ENCODE data around the gene TADA2A.
"Not testable (repeated sequence)": the region's sequence is repeated elsewhere in the genome, so short reads cannot be mapped to it uniquely, and the experiment has no call there.

The TADA2A gene

DNA sequence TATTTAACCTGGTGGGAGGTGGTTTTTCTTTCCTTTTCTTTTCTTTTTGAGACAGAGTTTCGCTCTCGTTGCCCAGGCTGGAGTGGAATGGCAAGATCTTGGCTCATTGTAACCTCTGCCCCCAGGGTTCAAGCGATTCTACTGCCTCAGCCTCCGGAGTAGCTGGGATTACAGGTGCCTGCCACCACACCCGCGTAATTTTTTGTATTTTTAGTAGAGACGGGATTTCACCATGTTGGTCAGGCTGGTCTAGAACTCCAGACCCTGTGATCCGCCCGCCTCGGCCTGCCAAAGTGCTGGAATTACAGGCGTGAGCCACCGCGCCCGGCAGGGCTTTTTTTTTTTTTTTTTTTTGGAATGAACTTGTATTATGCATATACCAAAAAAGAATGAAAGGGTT, 1.2 kb upstream of the TADA2A start:
- not testable (repeated sequence) for DNase-seq

GRCh38 chr17:37405955-37406634, 591 bp upstream of the TADA2A start:
- no peak for DNase-seq

DNA sequence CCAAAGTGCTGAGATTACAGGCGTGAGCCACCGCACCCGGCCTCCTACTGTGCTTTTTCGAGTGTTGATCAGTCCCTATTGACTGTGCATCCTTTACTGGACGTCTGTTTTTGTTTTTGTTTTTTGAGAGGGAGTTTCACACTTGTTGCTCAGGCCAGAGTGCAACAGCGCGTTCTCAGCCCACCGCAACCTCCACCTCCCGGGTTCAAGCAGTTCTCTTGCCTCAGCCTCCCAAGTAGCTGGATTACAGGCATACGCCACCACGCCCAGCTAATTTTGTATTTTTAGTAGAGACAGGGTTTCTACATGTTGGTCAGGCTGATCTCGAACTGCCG, 1.4 kb downstream of the TADA2A start:
- not testable (repeated sequence) for DNase-seq

DNA sequence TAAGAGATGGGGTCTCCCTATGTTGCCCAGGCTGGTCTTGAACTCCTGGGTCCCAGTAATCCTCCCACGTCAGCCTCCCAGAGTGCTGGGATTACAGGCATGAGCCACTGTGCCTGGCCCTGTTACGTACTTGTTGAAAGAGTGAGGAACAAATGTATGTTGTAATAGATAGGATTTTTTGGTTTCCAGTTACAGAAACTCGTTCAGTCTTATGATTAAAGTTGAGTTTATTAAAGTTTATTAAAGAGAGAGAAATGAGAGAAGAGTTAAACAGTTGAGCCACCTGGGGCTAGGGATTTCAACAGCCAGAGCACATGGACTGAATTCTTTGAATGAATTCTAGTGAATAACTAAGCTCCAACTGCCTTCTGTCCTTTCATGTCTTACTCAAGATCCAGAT, 3.7 kb downstream of the TADA2A start:
- DNase-seq: no peak

DNA sequence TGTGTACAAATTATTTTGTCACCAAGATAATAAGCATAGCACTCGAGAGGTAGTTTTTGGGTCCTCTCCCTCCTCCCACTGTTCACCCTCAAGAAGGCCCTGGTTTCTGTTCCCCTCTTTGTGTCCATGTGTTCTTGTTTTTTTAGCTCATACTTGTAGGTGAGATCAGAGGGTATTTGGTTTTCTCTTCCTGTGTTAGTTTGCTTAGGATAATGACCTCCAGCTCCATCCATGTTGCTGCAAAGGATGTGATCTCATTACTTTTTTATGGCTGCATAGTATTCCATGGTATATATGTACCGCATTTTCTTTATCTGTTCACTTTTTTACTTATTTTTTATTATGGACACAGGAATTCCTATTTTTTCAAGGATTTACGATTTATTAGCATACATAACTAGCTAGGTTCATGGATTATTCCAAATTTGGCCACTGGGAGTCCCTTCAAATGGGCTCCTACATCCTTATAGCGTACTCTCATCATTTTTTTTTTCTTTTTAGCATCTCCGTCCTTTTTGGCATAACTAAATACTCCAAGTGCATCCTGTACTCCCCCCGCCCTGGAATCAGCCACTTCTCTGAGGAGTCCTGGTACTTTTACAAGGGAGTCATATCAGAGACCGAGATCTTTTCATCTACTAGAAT, 7.3 kb downstream of the TADA2A start:
- no peak for DNase-seq

DNA sequence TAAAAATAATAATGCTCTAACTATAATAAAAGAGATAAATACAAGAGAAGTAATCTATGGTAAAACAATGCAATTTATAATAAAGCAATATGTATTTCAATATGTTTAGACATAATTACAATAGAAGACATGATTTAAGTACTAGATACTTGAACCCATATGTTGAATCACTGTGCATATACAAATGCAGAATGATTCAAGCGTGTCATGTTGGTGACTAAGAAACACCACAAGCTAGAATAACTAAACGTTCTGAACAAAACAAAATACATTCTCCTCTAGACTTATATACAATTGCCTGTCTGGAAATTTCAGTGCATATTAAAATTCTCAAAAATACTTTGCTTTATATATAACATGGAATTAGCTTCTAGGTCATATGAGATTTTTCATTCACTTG, 11.2 kb downstream of the TADA2A start:
- DNase-seq: no peak

DNA sequence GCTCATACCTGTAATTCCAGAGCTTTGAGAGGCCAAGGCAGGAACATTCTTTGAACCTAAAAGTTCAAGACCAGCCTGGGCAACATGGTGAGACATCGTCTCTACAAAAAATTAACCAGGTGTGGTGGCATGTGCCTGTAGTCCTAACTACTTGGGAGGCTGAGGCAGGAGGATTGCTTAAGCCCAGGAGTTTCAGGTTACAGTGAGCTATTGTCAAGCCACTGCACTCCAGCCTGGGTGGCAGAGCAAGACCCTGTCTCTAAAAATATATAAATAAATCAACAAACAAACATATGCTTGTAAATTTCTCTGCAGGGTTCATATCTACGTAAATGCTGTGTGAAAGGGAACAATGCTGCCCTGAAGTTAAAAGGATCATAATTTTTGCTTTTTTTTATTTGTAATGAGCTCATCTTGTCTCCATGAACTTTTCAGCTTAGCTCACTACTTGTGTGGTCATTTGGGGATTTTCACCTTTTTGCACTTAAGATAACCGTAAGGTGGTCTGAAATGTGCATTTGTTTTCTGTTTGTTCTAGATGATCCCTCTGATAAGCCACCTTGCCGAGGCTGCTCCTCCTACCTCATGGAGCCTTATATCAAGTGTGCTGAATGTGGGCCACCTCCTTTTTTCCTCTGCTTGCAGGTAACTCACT, 16.4 kb downstream of the TADA2A start:
- DNase-seq: no peak

- DNase-seq: no peak
Measured at GRCh38 chr17:37425268-37425667, 18.6 kb downstream of the TADA2A start.

- no peak for DNase-seq
Measured at GRCh38 chr17:37429039-37429438, 22.4 kb downstream of the TADA2A start.

- no peak for DNase-seq
Measured at GRCh38 chr17:37429453-37429852, 22.8 kb downstream of the TADA2A start.

DNA sequence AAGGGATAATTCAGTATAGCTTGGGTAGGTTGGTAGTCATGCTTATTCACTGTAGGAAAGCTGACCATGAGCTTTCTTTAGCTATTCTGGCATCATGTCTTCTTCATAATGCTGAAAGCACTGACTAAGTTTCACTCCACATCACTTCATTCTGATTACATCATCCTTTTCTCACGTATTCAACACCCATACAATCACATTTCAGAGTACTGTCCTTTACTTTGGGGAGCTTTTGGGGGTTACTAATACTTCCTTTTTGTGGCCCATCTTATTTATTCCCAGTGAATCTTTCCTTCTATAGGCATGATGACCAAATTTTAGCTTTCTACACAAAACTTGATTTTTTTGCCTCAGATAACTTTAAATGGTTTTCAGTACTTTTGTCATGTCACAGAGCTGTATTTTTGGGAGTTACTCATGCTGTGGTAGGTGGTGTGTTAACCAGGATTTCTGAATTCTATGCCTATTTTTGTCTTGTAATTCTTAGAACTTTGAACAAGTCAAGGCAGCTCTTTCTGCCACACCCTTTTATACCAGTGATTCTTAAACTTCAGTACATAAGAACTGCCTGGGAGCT, 23.5 kb downstream of the TADA2A start:
- DNase-seq: no peak

- DNase-seq: no peak
Measured at GRCh38 chr17:37432671-37433070, 26.0 kb downstream of the TADA2A start.

- no peak for DNase-seq
Measured at GRCh38 chr17:37438141-37438540, 31.5 kb downstream of the TADA2A start.

GRCh38 chr17:37440424-37440823, 33.7 kb downstream of the TADA2A start:
- no peak for DNase-seq

DNA sequence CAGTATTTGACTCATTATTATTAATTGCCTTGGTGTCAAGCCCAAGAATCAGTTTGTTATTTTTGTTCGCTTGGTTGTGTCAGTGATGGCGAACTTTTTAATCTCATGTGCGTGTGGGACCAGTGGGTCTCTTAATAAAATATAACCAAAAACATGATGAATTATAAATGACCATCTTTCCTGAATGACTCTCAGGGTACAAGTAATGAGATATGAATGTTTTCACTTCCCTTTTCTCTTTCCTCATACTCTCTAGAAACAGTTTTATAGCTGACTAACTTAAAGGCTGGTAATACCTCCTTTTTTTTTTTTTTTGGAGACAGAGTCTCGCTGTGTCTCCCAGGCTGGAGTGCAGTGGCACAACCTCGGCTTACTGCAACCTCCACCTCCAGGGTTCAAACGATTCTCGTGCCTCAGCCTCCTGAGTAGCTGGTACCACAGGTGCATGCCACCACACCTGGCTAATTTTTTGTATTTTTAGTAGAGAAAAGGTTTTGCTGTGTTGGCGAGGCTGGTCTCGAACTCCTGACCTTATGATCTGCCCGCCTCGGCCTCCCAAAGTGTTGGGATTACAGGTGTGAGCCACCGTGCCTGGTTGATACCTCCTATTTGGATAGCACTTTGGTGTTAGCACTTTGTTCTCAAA, 34.8 kb downstream of the TADA2A start:
- DNase-seq: not testable (repeated sequence)

DNA sequence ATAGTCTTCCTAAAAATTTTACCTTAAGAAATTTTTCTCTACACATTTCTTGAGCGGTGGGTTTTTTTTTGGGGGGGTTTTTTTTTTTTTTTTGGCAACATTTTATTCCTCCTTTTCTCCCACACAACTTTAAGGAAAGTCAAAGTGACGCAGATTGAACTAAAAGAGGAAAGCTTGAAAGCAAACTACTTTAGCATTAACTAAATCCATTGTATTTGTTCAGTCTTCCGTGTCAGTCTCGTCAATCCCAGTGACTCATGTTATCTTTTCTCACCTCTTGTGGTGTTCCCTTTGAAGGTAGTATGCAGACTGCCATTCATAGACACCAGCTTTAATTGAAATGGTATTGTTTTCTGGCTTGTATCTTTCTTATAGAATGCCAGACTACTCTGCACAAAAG, 39.3 kb downstream of the TADA2A start:
- DNase-seq: no peak

DNA sequence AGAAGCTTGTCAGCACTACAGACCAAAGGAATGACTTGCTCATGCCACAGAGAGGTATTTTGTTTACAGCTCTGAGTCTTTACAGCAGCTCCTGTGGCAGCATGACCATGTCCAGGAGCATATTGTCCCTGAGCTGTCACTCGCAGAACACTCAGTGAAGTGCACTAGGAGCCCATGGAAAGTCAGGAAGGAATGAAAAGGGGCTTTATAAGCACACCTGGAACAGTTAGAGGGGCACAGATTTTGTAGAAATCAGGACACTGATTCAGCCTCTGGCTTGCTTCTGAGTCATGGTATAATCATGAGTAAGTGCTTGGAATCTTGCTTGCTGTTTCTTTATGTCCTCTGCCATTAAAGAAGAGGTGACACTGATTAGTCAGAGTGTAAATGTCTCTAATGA, 41.0 kb downstream of the TADA2A start:
- DNase-seq: no peak

GRCh38 chr17:37450112-37450511, 43.4 kb downstream of the TADA2A start:
- no peak for DNase-seq

DNA sequence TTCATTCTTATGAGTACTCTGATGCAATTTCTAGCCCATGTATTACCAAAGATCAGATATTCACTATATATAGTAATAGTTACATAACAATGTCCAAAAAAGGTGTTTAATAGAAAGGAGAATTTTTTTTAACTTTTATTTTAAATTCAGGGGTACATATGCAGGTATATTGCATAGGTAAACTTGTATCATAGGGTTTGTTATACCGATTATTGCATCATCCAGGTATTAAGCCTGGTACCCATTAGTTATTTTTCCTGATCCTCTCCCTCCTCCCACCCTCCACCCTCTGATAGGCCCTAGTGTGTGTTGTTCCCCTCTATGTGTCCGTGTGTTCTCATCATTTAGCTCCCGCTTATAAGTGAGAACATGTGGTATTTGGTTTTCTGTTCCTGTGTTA, 51.1 kb downstream of the TADA2A start:
- DNase-seq: not testable (repeated sequence)

- no peak for DNase-seq
Measured at GRCh38 chr17:37458805-37459204, 52.1 kb downstream of the TADA2A start.

- DNase-seq: no peak
Measured at GRCh38 chr17:37461668-37462067, 55.0 kb downstream of the TADA2A start.

GRCh38 chr17:37462492-37462891, 55.8 kb downstream of the TADA2A start:
- no peak for DNase-seq

DNA sequence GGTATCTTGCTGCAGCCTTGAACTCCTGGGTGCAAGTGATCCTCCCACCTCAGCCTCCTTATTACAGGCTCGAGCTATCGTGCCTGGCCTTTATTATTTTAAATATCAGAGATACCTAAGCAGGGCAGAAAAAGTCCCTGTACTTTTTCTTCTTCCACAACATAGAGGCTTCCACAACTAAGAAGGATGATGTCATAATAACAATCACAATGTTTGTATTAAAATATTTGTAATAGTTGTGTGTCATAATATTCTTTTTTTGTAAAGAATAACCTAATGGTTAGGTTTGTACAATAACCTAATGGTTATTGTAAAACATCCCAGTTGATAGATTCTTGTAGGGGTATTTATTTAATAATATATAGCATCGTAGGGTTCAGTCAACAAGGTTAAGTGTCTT, 56.4 kb downstream of the TADA2A start:
- DNase-seq: no peak

Measured in activated CD8-positive, alpha-beta memory T cell treated with anti-CD3 and anti-CD28 coated beads for 24 hours (primary cell).